IPS-15b (cell line): ENCODE measurements around the gene CHST11.
A peak's percentile ranks its signal among the peaks of the same experiment; 100 is the strongest.

Source experiments
- H3K27me3 ChIP-seq: one replicate; pipeline ENCODE4 v1.6.1; 2013; ENCODE audit warnings: low read length; ENCODE audit not compliant: control insufficient read depth, insufficient read depth
- H3K36me3 ChIP-seq: one replicate; pipeline ENCODE4 v1.6.1; 2013; ENCODE audit warnings: low read length; ENCODE audit not compliant: control insufficient read depth, insufficient read depth
- H3K4me1 ChIP-seq: one replicate; pipeline ENCODE4 v1.6.1; 2013; ENCODE audit warnings: mild to moderate bottlenecking, low read length; ENCODE audit not compliant: control insufficient read depth, insufficient read depth
- H3K4me3 ChIP-seq: one replicate; pipeline ENCODE4 v1.5.1; 2013; ENCODE audit warnings: low read depth, low read length
- H3K9ac ChIP-seq: one replicate; pipeline ENCODE4 v1.6.1; 2013; ENCODE audit warnings: low read depth, mild to moderate bottlenecking, low read length
- H3K9me3 ChIP-seq: one replicate; pipeline ENCODE4 v1.6.1; 2013; ENCODE audit warnings: mild to moderate bottlenecking, low read length; ENCODE audit not compliant: control insufficient read depth, insufficient read depth

The CHST11 gene

GRCh38 chr12:104712477-104712876 is 255.7 kb downstream of the CHST11 start:
- Histone ChIP-seq H3K27me3 (no peaks in the 10 kb centered on the region), H3K4me3 (no peak overlapping the region), H3K4me1 (peaks cover 8% of the 10 kb centered on the region), H3K9ac (no peak overlapping the region), H3K9me3 (no peaks in the 10 kb centered on the region), H3K36me3 (no peaks in the 10 kb centered on the region)

GRCh38 chr12:104712968-104713367 is 256.2 kb downstream of the CHST11 start:
- H3K36me3 ChIP-seq, result no peaks in the 10 kb centered on the region
- no peak overlapping the region for H3K9ac ChIP-seq
- no peaks in the 10 kb centered on the region for H3K9me3 ChIP-seq
- H3K27me3 ChIP-seq, result no peaks in the 10 kb centered on the region
- H3K4me1 ChIP-seq, result peaks cover 8% of the 10 kb centered on the region
- H3K4me3 ChIP-seq, result no peak overlapping the region

- H3K9me3 ChIP-seq, result no peaks in the 10 kb centered on the region
- peaks cover 6% of the 10 kb centered on the region for H3K4me1 ChIP-seq
- no peak overlapping the region for H3K9ac ChIP-seq
Measured at GRCh38 chr12:104713444-104713843, 256.7 kb downstream of the CHST11 start.

GRCh38 chr12:104714369-104714768 is 257.6 kb downstream of the CHST11 start:
- Histone ChIP-seq H3K36me3 (no peaks in the 10 kb centered on the region), H3K9ac (no peak overlapping the region), H3K27me3 (no peaks in the 10 kb centered on the region), H3K9me3 (no peaks in the 10 kb centered on the region), H3K4me1 (no peaks in the 10 kb centered on the region), H3K4me3 (no peak overlapping the region)

More at GRCh38 chr12:104713444-104713843, 256.7 kb downstream of the CHST11 start:
- Histone ChIP-seq H3K4me3 (no peak overlapping the region), H3K27me3 (no peaks in the 10 kb centered on the region), H3K36me3 (no peaks in the 10 kb centered on the region)

- H3K4me1 ChIP-seq, result no peaks in the 10 kb centered on the region
- H3K9ac ChIP-seq, result no peak overlapping the region
- H3K36me3 ChIP-seq, result no peaks in the 10 kb centered on the region
- no peaks in the 10 kb centered on the region for H3K27me3 ChIP-seq
- no peak overlapping the region for H3K4me3 ChIP-seq
- no peaks in the 10 kb centered on the region for H3K9me3 ChIP-seq
Measured at GRCh38 chr12:104716172-104716571, 259.4 kb downstream of the CHST11 start.

GRCh38 chr12:104718304-104718929 is 261.7 kb downstream of the CHST11 start:
- no peaks in the 10 kb centered on the region for H3K36me3 ChIP-seq
- peaks cover 9% of the 10 kb centered on the region for H3K4me1 ChIP-seq
- H3K4me3 ChIP-seq, result no peak overlapping the region
- no peaks in the 10 kb centered on the region for H3K27me3 ChIP-seq
- no peak overlapping the region for H3K9ac ChIP-seq
- no peaks in the 10 kb centered on the region for H3K9me3 ChIP-seq

GRCh38 chr12:104719700-104720338 is 263.1 kb downstream of the CHST11 start:
- Histone ChIP-seq H3K4me3 (no peak overlapping the region), H3K27me3 (no peaks in the 10 kb centered on the region), H3K9me3 (no peaks in the 10 kb centered on the region), H3K9ac (no peak overlapping the region), H3K4me1 (peaks cover 9% of the 10 kb centered on the region), H3K36me3 (no peaks in the 10 kb centered on the region)

- peaks cover 9% of the 10 kb centered on the region for H3K4me1 ChIP-seq
- no peak overlapping the region for H3K4me3 ChIP-seq
- H3K27me3 ChIP-seq, result no peaks in the 10 kb centered on the region
- H3K36me3 ChIP-seq, result no peaks in the 10 kb centered on the region
- H3K9ac ChIP-seq, result no peak overlapping the region
- H3K9me3 ChIP-seq, result no peaks in the 10 kb centered on the region
Measured at GRCh38 chr12:104720339-104721038, 263.7 kb downstream of the CHST11 start.

- no peaks in the 10 kb centered on the region for H3K27me3 ChIP-seq
- no peak overlapping the region for H3K4me3 ChIP-seq
- H3K9me3 ChIP-seq, result no peaks in the 10 kb centered on the region
- H3K4me1 ChIP-seq, result peaks cover 9% of the 10 kb centered on the region
- no peaks in the 10 kb centered on the region for H3K36me3 ChIP-seq
- H3K9ac ChIP-seq, result no peak overlapping the region
Measured at GRCh38 chr12:104721039-104721405, 264.3 kb downstream of the CHST11 start.

GRCh38 chr12:104721936-104722335 is 265.2 kb downstream of the CHST11 start:
- no peaks in the 10 kb centered on the region for H3K9me3 ChIP-seq
- H3K4me3 ChIP-seq, result no peak overlapping the region
- H3K36me3 ChIP-seq, result no peaks in the 10 kb centered on the region
- no peak overlapping the region for H3K9ac ChIP-seq
- H3K4me1 ChIP-seq, result peaks cover 9% of the 10 kb centered on the region
- no peaks in the 10 kb centered on the region for H3K27me3 ChIP-seq

- H3K36me3 ChIP-seq, result no peaks in the 10 kb centered on the region
- H3K9ac ChIP-seq, result peak overlapping the region; percentile 4
- H3K27me3 ChIP-seq, result no peaks in the 10 kb centered on the region
- no peak overlapping the region for H3K4me3 ChIP-seq
- H3K4me1 ChIP-seq, result peaks cover 9% of the 10 kb centered on the region
- H3K9me3 ChIP-seq, result no peaks in the 10 kb centered on the region
Measured at GRCh38 chr12:104722601-104723534, 266.1 kb downstream of the CHST11 start.
